ENCODE results near the gene SSTR4.
"Not testable (repeated sequence)": the region's sequence is repeated elsewhere in the genome, so short reads cannot be mapped to it uniquely, and the experiment has no call there.

SSTR4 gene

GRCh38 chr20:23034721-23035671 lies at the start of gene SSTR4:
SSTR4 (plus strand) TSS chr20:23035312; CDS start chr20:23035484, 172 bp downstream.
- Mint-ChIP-seq H3K27me3 (ENCODE audit: low read depth) (peaks cover 81% of the 10 kb centered on the region), H3K9me3 (no peaks in the 10 kb centered on the region), H3K27ac (no peak within 1 kb of the TSS), H3K4me3 (peak within 1 kb of the TSS in 1 of 3 experiments; percentile 29), H3K36me3 (ENCODE audit: low read depth) (no peaks in the 10 kb centered on the region), H3K4me1 (peaks cover 24% of the 10 kb centered on the region)
- TF ChIP-seq CTCF (IDR thresholded peaks at IDR 0.05; ENCODE audit: unreplicated experiment in 3 of 3): no peak

DNA sequence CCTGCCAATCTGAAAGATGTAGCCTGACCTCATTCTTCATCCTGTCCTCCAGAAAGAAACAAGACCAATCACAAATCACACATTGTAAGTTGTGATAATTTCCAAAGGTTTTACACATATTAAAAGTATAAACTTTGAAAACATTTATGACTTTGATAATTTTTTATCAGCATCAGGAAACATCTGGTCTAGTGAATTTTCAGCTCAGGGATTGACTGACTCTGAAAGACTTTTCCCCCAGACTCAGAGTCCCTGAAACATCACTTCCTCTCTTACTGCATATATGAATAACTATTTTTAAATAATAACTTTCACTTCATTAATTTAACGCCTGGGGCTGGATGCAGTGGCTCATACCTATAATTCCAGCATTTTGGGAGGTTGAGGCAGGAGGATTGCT lies 48.5 kb upstream of the SSTR4 start:
- Mint-ChIP-seq H3K4me3 (no peak overlapping the region), H3K36me3 (ENCODE audit: low read depth) (no peaks in the 10 kb centered on the region), H3K4me1 (peaks cover 6% of the 10 kb centered on the region), H3K27ac (no peak overlapping the region), H3K27me3 (ENCODE audit: low read depth) (no peaks in the 10 kb centered on the region), H3K9me3 (peaks cover 10% of the 10 kb centered on the region)
- no peak for TF ChIP-seq CTCF (IDR thresholded peaks at IDR 0.05; ENCODE audit: unreplicated experiment in 3 of 3)

GRCh38 chr20:22991424-22991823 lies 43.7 kb upstream of the SSTR4 start:
- H3K27me3 Mint-ChIP-seq (ENCODE audit: low read depth); H3K4me1 Mint-ChIP-seq; H3K36me3 Mint-ChIP-seq (ENCODE audit: low read depth); H3K27ac Mint-ChIP-seq; H3K4me3 Mint-ChIP-seq: not testable (repeated sequence)
- H3K9me3 Mint-ChIP-seq: peaks cover 22% of the 10 kb centered on the region

- Mint-ChIP-seq H3K4me3 (no peak overlapping the region), H3K4me1 (no peaks in the 10 kb centered on the region), H3K27ac (no peak overlapping the region), H3K9me3 (peaks cover 22% of the 10 kb centered on the region), H3K27me3 (ENCODE audit: low read depth) (no peaks in the 10 kb centered on the region), H3K36me3 (ENCODE audit: low read depth) (no peaks in the 10 kb centered on the region)
- TF ChIP-seq CTCF (IDR thresholded peaks at IDR 0.05; ENCODE audit: unreplicated experiment in 3 of 3): no peak
These were observed 41.3 kb upstream of the SSTR4 start for GRCh38 chr20:22993823-22994222.

DNA sequence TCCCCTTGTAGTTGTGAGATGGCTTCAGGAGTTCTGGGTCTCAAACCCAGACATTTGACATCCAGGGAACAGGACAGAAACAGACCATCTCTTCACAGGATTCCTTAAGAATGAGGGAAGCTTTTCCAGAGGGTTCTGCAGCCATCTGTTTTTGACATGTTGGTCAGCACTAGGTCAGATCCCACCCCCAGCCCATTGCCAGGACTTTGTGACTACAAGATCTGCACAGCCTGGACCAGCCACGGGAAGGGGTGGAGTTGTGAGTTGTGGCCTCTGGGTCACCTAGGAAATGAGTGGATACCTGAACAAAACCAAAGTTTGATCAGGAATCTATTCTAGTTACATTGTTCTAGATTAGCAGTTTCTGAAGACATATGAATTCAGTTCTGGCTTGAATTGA lies 39.2 kb upstream of the SSTR4 start:
- no peaks in the 10 kb centered on the region for H3K27me3 Mint-ChIP-seq (ENCODE audit: low read depth)
- H3K36me3 Mint-ChIP-seq (ENCODE audit: low read depth): no peaks in the 10 kb centered on the region
- peaks cover 15% of the 10 kb centered on the region for H3K9me3 Mint-ChIP-seq
- H3K4me3 Mint-ChIP-seq: no peak overlapping the region
- H3K27ac Mint-ChIP-seq: no peak overlapping the region
- TF ChIP-seq CTCF (IDR thresholded peaks at IDR 0.05; ENCODE audit: unreplicated experiment in 3 of 3): no peak
- no peaks in the 10 kb centered on the region for H3K4me1 Mint-ChIP-seq

- Mint-ChIP-seq H3K36me3 (ENCODE audit: low read depth) (no peaks in the 10 kb centered on the region), H3K27me3 (ENCODE audit: low read depth) (peaks cover 8% of the 10 kb centered on the region), H3K9me3 (peaks cover 9% of the 10 kb centered on the region), H3K4me3 (no peak overlapping the region), H3K4me1 (no peaks in the 10 kb centered on the region), H3K27ac (no peak overlapping the region)
- no peak for TF ChIP-seq CTCF (IDR thresholded peaks at IDR 0.05; ENCODE audit: unreplicated experiment in 3 of 3)
These were observed 36.6 kb upstream of the SSTR4 start for GRCh38 chr20:22998476-22998875.

Measured in nephron (organoid).